HG03460 (cell line): ENCODE measurements around the gene DKC1.
"Not testable (repeated sequence)": the region's sequence is repeated elsewhere in the genome, so short reads cannot be mapped to it uniquely, and the experiment has no call there.

ENCODE experiments used
- ATAC-seq: cut with Tn5 transposase; IDR thresholded peaks from one replicate; pipeline ENCODE4 v1.9.1; 2021; ENCODE audit not compliant: unreplicated experiment

Gene DKC1

DNA sequence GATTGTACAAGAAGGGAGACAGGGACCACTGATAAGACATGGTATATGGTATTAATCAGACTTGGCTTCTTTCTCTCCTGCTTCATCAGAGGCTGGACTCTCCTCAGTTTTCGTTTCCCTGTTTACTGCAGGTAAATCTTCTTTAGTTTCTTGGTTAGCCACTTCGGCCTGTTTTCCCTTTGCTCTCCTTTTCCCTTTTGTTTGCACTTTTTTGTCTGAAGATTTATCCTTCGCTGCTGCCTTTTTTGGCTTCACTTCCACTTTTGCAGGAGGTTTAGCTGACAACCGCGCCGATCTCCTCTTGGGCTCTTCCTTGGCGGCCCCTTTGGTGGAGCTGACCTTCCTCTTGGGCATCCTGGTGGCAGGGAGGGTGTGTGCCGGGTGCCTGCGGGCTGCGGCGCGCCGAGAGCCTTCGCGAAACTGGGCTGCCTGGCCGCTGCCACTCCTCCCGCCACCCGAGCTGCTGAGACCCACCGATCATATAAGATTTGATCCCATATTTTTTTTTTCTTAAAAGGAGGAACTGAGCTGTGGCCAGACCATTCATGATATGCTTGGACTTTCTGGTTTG is 54.5 kb downstream of the DKC1 start:
- ATAC-seq: not testable (repeated sequence)

DNA sequence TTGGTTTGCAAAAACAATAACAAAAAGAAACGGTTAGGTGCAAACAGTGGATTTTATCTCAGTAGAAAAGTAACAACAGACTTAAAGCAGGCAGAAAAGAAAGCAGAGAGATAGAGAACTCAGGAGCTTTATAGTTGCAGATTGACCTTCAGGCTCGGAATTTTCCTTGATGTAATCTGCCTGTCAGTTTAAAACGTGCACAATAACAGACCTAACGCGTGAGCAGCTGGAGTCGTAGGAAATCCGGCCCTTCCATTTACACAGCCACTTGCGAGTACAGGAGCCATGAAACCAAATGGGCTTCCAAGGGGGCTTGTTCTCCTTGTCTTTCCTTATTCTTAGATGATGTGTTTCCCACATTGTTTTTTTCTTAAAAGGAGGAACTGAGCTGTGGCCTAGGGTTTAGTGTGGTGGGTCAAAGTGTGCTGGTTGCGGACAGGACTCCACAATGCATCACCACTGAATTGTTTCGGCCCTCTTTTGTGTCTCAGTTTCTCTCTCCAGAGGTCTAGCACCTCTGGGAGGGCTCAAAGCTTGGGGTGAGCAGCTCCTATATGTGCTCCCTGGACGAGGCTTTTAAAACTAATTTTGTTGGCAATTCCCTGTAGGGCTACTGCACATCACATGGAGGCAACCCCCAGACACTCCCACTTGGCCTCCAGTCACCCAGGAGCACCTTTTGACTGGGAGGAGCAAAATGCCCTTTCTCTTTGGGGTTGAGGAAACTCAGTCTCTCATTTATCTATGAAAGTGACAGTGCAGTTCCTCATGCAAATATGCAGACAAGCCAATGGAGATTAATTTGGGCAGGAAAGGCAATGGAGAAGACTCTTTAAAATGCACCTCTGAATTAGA is 56.5 kb downstream of the DKC1 start:
- ATAC-seq: no peak

DNA sequence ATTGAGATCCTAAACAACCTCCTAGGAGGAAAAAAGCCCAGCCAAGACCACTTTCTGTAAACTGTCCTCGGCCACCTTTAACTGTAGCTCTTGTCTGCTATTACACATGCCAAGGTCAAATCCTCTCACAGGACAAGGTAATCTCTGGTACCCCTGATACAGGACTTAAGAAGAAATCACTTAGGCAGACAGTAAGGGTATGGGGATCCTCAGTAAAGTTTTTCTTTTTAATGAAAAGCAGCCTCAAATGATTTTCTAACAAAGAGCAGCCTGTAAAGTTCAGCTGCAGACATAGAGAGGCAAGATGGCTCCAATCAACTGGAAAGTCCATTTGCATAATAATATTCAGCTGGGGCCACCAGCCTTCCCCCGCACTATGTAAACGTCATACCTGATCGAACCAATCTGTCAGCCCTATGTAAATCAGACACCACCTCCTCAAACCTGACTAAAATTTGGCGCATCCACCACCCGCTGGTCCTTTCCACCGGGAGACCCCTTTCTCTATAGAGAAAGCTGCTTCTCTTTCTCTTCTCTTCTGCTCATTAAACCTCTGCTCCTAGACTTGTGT is 57.2 kb downstream of the DKC1 start:
- ATAC-seq: no peak

DNA sequence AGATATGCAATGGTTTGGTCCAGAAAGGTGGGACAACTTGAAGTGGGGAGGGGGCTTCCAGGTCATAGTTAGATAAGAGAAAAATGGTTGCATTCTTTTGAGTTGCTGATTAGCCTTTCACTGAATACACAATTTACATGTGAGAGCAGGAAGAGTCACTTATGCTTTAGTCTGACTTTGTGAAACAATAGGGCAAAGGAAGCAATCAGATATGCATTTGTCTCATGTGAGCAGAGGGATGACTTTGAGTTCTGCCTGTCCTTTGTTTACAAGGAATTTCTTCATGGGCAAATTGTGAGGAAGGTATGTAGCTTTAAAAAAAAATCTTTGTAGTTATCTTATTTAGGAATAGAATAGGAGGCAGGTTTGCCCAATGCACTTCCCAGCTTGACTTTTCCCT is 58.9 kb downstream of the DKC1 start:
- no peak for ATAC-seq

DNA sequence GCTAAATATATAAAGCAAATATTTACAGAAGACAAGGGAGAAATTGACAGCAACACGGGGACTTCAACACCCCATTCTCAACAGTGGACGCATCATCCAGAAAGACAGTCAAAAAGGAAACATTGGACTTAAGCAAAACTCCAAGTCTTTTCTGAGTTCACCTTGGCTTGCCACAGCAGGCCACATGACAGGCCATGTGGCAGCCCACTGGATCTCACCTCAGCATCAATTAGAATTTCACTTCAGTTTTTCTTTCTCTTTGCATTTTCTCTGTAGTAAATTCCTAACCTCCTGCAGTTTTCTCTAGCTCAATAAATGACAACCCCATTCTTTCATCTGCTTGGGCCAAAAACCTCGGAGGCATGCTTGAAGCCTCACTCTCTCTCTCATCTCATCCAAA is 59.4 kb downstream of the DKC1 start:
- no peak for ATAC-seq

DNA sequence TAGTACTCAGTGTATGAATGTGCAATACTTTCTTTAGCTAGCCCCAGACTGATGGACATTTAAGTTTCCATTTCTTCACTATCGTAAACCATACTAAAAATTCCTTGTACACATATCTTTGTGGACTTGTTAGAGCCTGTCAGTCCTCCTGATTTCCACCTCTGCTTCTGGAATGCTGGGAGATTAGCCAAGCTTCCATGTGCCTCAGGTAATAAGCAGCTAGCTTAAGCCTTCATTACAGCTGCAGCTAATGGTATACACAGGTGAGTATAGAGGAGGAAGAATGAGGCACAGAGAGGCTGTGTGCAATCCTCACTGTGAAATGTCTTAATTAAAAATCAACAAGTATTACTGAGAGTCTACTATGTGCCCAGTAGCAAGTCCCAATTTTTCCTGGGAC is 62.0 kb downstream of the DKC1 start:
- ATAC-seq: no peak

DNA sequence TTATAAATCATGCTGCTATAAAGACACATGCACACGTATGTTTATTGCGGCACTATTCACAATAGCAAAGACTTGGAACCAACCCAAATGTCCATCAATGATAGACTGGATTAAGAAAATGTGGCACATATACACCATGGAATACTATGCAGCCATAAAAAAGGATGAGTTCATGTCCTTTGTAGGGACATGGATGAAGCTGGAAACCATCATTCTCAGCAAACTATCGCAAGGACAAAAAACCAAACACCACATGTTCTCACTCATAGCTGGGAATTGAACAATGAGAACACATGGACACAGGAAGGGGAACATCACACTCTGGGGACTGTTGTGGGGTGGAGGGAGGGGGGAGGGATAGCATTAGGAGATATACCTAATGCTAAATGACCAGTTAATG is 62.9 kb downstream of the DKC1 start:
- not testable (repeated sequence) for ATAC-seq
